Esophagus squamous epithelium (tissue), 5 donors: ENCODE measurements around the gene TRIM62. TPM values are rescaled to one million over a fixed set of nuclear protein-coding genes. Genes with fewer than 3 reads are reported as not detected.

Experiments used
- DNase-seq: peaks from one replicate; lab custom pipeline; 2025; lab: John Stamatoyannopoulos, UW
- H3K27ac ChIP-seq, 4 donors: fragments of 200-600 bp; sonication (generic); one replicate each; pipeline ENCODE4 v1.5.1; 2016 to 2019; ENCODE audit warnings: mild to moderate bottlenecking in 1 of 4
- H3K27me3 ChIP-seq, 4 donors: fragments of 200-600 bp; sonication (generic); 1 replicate in 3 of 4; 2 replicates in 1 of 4; pipeline versions ENCODE4 v1.5.1 to v1.6.0; 2017 to 2021; ENCODE audit warnings: antibody characterized with exemption in 1 of 4
- H3K36me3 ChIP-seq, 3 donors: fragments of 200-600 bp; sonication (generic); one replicate each; pipeline ENCODE4 v1.5.1; 2016 to 2019
- H3K4me1 ChIP-seq, 3 donors: fragments of 200-600 bp; sonication (generic); one replicate each; pipeline ENCODE4 v1.5.1; 2017 to 2019
- H3K4me3 ChIP-seq, 4 donors: fragments of 200-600 bp; sonication (generic); 1 replicate in 3 of 4; 2 replicates in 1 of 4; pipeline ENCODE4 v1.5.1; 2016 to 2019; ENCODE audit warnings: mild to moderate bottlenecking in 2 of 4, moderate library complexity in 1 of 4
- H3K9me3 ChIP-seq, 3 donors: fragments of 200-600 bp; sonication (generic); one replicate each; pipeline ENCODE4 v1.5.1; 2016 to 2019
- CTCF ChIP-seq, 6 experiments: fragments of 450-650 bp in 4 of 6; fragments of 200-600 bp in 2 of 6; sonication (generic) in 2 of 6; IDR thresholded peaks; one replicate each; pipeline ENCODE4 v1.5.1; 2016 to 2019; ENCODE audit warnings: antibody characterized with exemption in 6 of 6, mild to moderate bottlenecking in 4 of 6, moderate library complexity in 4 of 6
- POLR2A ChIP-seq, 4 donors: fragments of 450-650 bp; IDR thresholded peaks; one replicate each; pipeline ENCODE4 v1.6.1; 2017; ENCODE audit warnings: antibody characterized with exemption in 4 of 4, mild to moderate bottlenecking in 4 of 4, moderate library complexity in 3 of 4
- WGBS, 2 donors: methylation state at CpG; one replicate each; pipeline ENCODE4 v1.1.5; 2018; 5-methylcytosine and 5-hydroxymethylcytosine counted together
- intact Hi-C: fragments of 100-400 bp; cut with DNase I; formaldehyde crosslinking; loops from one replicate; pipeline ENCODE4 v1.15.0; 2022
- total RNA-seq, 4 donors: library from RNA; depleted of rRNA; stranded (reverse); fragments of >200 nt; gene quantifications; one replicate each; pipeline ENCODE4 v1.1.0, GENCODE V29; 2016
- donor health status: DM: yes; HTN: yes; CAD: no.

TRIM62 gene
- total RNA-seq, 4 donors from 2014 or later, result 5.4 to 17.7 (median 8.0) TPM

GRCh38 chr1:33165809-33166208, 16.0 kb downstream of the TRIM62 start:
- Histone ChIP-seq H3K27ac (no peak overlapping the region), H3K4me3 (no peak overlapping the region), H3K4me1 (peaks cover 0 to 9% (median 0%) of the 10 kb centered on the region in 3 donors), H3K9me3 (no peaks in the 10 kb centered on the region), H3K27me3 (no peaks in the 10 kb centered on the region), H3K36me3 (peaks cover 0 to 51% (median 0%) of the 10 kb centered on the region in 3 donors)
- 80 to 88% methylated on average over 4 to 5 of the region's 6 CpGs for WGBS, 2 donors
- intact Hi-C loops, result no loop called here
- no peak for DNase-seq
- TF ChIP-seq POLR2A (IDR thresholded peaks at IDR 0.05) (no peak), CTCF (IDR thresholded peaks at IDR 0.05) (no peak)

GRCh38 chr1:33165209-33165608, 16.6 kb downstream of the TRIM62 start:
- no peak for DNase-seq
- Histone ChIP-seq H3K27me3 (no peaks in the 10 kb centered on the region), H3K36me3 (peaks cover 0 to 51% (median 0%) of the 10 kb centered on the region in 3 donors), H3K9me3 (no peaks in the 10 kb centered on the region), H3K27ac (no peak overlapping the region), H3K4me1 (peaks cover 0 to 10% (median 0%) of the 10 kb centered on the region in 3 donors), H3K4me3 (no peak overlapping the region)
- intact Hi-C loops, result no loop called here
- TF ChIP-seq POLR2A (IDR thresholded peaks at IDR 0.05) (no peak), CTCF (IDR thresholded peaks at IDR 0.05) (no peak)
- WGBS, 2 donors, result 83 to 93% methylated on average over 9 to 14 of the region's 21 CpGs

- TF ChIP-seq POLR2A (IDR thresholded peaks at IDR 0.05), result no peak
- TF ChIP-seq CTCF (IDR thresholded peaks at IDR 0.05), result no peak
- peaks cover 0 to 10% (median 0%) of the 10 kb centered on the region in 3 donors for H3K4me1 ChIP-seq
- H3K4me3 ChIP-seq, result no peak overlapping the region
- intact Hi-C loops, result no loop called here
- H3K27ac ChIP-seq, result no peak overlapping the region
- no peak for DNase-seq
- H3K9me3 ChIP-seq, result no peaks in the 10 kb centered on the region
- 64 to 82% methylated on average over 7 to 9 of the region's 14 CpGs for WGBS, 2 donors
- H3K27me3 ChIP-seq, result no peaks in the 10 kb centered on the region
- peaks cover 0 to 59% (median 6%) of the 10 kb centered on the region in 3 donors for H3K36me3 ChIP-seq
Measured at GRCh38 chr1:33163621-33164519, 18.0 kb downstream of the TRIM62 start.

GRCh38 chr1:33162141-33162540, 19.7 kb downstream of the TRIM62 start:
- TF ChIP-seq CTCF (IDR thresholded peaks at IDR 0.05) (no peak), POLR2A (IDR thresholded peaks at IDR 0.05) (no peak)
- intact Hi-C loops, result no loop called here

GRCh38 chr1:33161061-33161681, 20.7 kb downstream of the TRIM62 start:
- H3K27ac ChIP-seq, result no peak overlapping the region
- no peak overlapping the region for H3K4me3 ChIP-seq
- no peaks in the 10 kb centered on the region for H3K9me3 ChIP-seq
- intact Hi-C loops, result no loop called here
- 51 to 56% methylated on average over 12 to 19 of the region's 25 CpGs for WGBS, 2 donors
- peaks cover 0 to 15% (median 0%) of the 10 kb centered on the region in 3 donors for H3K4me1 ChIP-seq
- H3K36me3 ChIP-seq, result peaks cover 3 to 57% (median 6%) of the 10 kb centered on the region in 3 donors
- TF ChIP-seq CTCF (IDR thresholded peaks at IDR 0.05), result no peak
- TF ChIP-seq POLR2A (IDR thresholded peaks at IDR 0.05), result no peak
- no peak for DNase-seq
- no peaks in the 10 kb centered on the region for H3K27me3 ChIP-seq

More at GRCh38 chr1:33162141-33162540, 19.7 kb downstream of the TRIM62 start:
- H3K9me3 ChIP-seq, result no peaks in the 10 kb centered on the region
- no peaks in the 10 kb centered on the region for H3K27me3 ChIP-seq
- H3K27ac ChIP-seq, result no peak overlapping the region
- peaks cover 0 to 10% (median 0%) of the 10 kb centered on the region in 3 donors for H3K4me1 ChIP-seq
- DNase-seq, result no peak
- no peak overlapping the region for H3K4me3 ChIP-seq
- WGBS, 2 donors, result 89 to 100% methylated on average over 1 to 2 of the region's 2 CpGs
- H3K36me3 ChIP-seq, result peaks cover 3 to 61% (median 6%) of the 10 kb centered on the region in 3 donors
